Endothelial cell of umbilical vein (primary cell): Measurements from ENCODE around the gene ANKK1. TPM values are rescaled to one million over a fixed set of nuclear protein-coding genes. Genes with fewer than 3 reads are reported as not detected.

Experiments used
- BruUV-seq: library from RNA; stranded (reverse); fragments of 400-500 nt; replicated peaks from 2 replicates; lab custom pipeline; 2021; lab: Mats Ljungman, UMichigan
- CTCF ChIA-PET: fragments of 300-600, 350-600 bp; sonication (Branson Sonifier 250); formaldehyde crosslinking; loops from one replicate; lab custom pipeline; 2021; ENCODE audit warnings: antibody characterized with exemption, inconsistent platforms; lab: Charles Lee
- POLR2A ChIA-PET: fragments of 300-600, 350-600 bp; sonication (Branson Sonifier 250); formaldehyde crosslinking; loops from one replicate; lab custom pipeline; 2021; ENCODE audit warnings: antibody characterized with exemption, inconsistent platforms; lab: Charles Lee
- DNase-seq: peaks from one replicate; pipeline ENCODE4 v3.0.0-alpha.2; 2011; ENCODE audit warnings: low read depth, low spot score
- FAIRE-seq: peaks from 2 replicates; lab custom pipeline; 2011; peaks lifted over from hg19 to GRCh38; lab: Jason Lieb, UNC
- H2AFZ ChIP-seq: 2 replicates; pipeline ENCODE4 v1.6.0; 2012; ENCODE audit warnings: low read depth, low read length, control low read depth, inconsistent platforms
- H3K27ac ChIP-seq: 2 replicates; pipeline ENCODE4 v1.5.1; 2011; ENCODE audit warnings: low read depth, mild to moderate bottlenecking, control low read depth, low read length, moderate library complexity; ENCODE audit not compliant: insufficient read depth
- H3K27me3 ChIP-seq, 2 experiments: 2 replicates each; pipeline versions ENCODE4 v1.6.0 to v1.6.1; 2011; ENCODE audit warnings: low read length in 2 of 2, mixed read lengths in 1 of 2; ENCODE audit not compliant: control insufficient read depth in 2 of 2, insufficient read depth in 2 of 2
- H3K36me3 ChIP-seq, 2 experiments: 2 replicates in 1 of 2; 3 replicates in 1 of 2; pipeline ENCODE4 v1.5.1; 2011; ENCODE audit warnings: low read length in 2 of 2, mild to moderate bottlenecking in 1 of 2, moderate library complexity in 1 of 2; ENCODE audit not compliant: control insufficient read depth in 2 of 2, insufficient read depth in 2 of 2; ENCODE audit errors: extremely low read depth in 1 of 2
- H3K4me1 ChIP-seq: 3 replicates; pipeline ENCODE4 v1.5.1; 2011; ENCODE audit warnings: mild to moderate bottlenecking, low read length; ENCODE audit not compliant: control insufficient read depth, insufficient read depth; ENCODE audit errors: extremely low read depth
- H3K4me2 ChIP-seq: 2 replicates; pipeline ENCODE4 v1.6.1; 2011; ENCODE audit warnings: low read length, control low read depth, mixed read lengths; ENCODE audit not compliant: insufficient read depth
- H3K4me3 ChIP-seq, 3 experiments: fragments of 200-600 bp in 1 of 3; sonication (generic), shearing (Covaris generic) in 1 of 3; replicated peaks in 1 of 3; 2 replicates each; pipeline ENCODE4 v1.5.1; 2011 to 2016; ENCODE audit warnings: control low read depth in 3 of 3, low read length in 3 of 3, mild to moderate bottlenecking in 2 of 3, inconsistent platforms in 1 of 3, low read depth in 1 of 3, moderate library complexity in 1 of 3; ENCODE audit not compliant: insufficient read depth in 1 of 3
- H3K79me2 ChIP-seq: 2 replicates; pipeline ENCODE4 v1.6.0; 2012; ENCODE audit warnings: low read length, inconsistent platforms; ENCODE audit not compliant: control insufficient read depth, insufficient read depth
- H3K9ac ChIP-seq: replicated peaks from 2 replicates; pipeline ENCODE3; 2011; ENCODE audit warnings: low read length, control low read depth; ENCODE audit not compliant: insufficient read depth; ENCODE audit errors: extremely low read depth
- H3K9me1 ChIP-seq: replicated peaks from 3 replicates; pipeline ENCODE4 v1.6.0; 2011; ENCODE audit warnings: mild to moderate bottlenecking, low read length; ENCODE audit not compliant: control insufficient read depth, insufficient read depth; ENCODE audit errors: extremely low read depth
- H3K9me3 ChIP-seq: replicated peaks from 2 replicates; pipeline ENCODE4 v1.5.1; 2012; ENCODE audit warnings: low read length, inconsistent platforms; ENCODE audit not compliant: control insufficient read depth, insufficient read depth
- H4K20me1 ChIP-seq: replicated peaks from 2 replicates; pipeline ENCODE3; 2011; ENCODE audit warnings: mild to moderate bottlenecking, low read length; ENCODE audit not compliant: control insufficient read depth, insufficient read depth; ENCODE audit errors: extremely low read depth
- EZH2 ChIP-seq: IDR thresholded peaks from 2 replicates; pipeline ENCODE4 v1.6.1; 2012; ENCODE audit warnings: borderline replicate concordance, low read depth, mild to moderate bottlenecking, moderate library complexity, low read length, inconsistent platforms; ENCODE audit not compliant: severe bottlenecking
- FOS ChIP-seq: IDR thresholded peaks from 2 replicates; pipeline ENCODE4 v1.6.1; 2011; ENCODE audit warnings: mild to moderate bottlenecking, low read length, moderate library complexity, borderline replicate concordance; ENCODE audit not compliant: insufficient read depth
- GATA2 ChIP-seq: IDR thresholded peaks from 2 replicates; pipeline ENCODE4 v1.7.0; 2011; ENCODE audit warnings: low read depth, mild to moderate bottlenecking, moderate library complexity, mixed read lengths, low read length; ENCODE audit not compliant: insufficient read length, insufficient read depth
- JUN ChIP-seq: IDR thresholded peaks from 2 replicates; pipeline ENCODE4 v1.6.1; 2011; ENCODE audit warnings: borderline replicate concordance, low read depth; ENCODE audit not compliant: insufficient read length, insufficient read depth
- MYC ChIP-seq: IDR thresholded peaks from one replicate; pipeline ENCODE4 v1.6.1; 2011; ENCODE audit warnings: mild to moderate bottlenecking, low read depth, low read length
- POLR2A ChIP-seq: IDR thresholded peaks from 2 replicates; pipeline ENCODE4 v1.6.1; 2012; ENCODE audit warnings: low read depth, mild to moderate bottlenecking, control low read depth, low read length
- POLR2AphosphoS5 ChIP-seq: IDR thresholded peaks from 2 replicates; pipeline ENCODE4 v1.6.1; 2012; ENCODE audit warnings: low read depth, mild to moderate bottlenecking, control low read depth, low read length, moderate library complexity; ENCODE audit not compliant: insufficient read depth
- dilution Hi-C: fragments of 300-500 bp; cut with MboI; formaldehyde crosslinking; loops from one replicate; pipeline ENCODE4 v1.15.0; 2019; ENCODE audit warnings: low sequenced_read_pairs; ENCODE audit not compliant: extremely low pct_ligation_motif_present
- intact Hi-C: fragments of 100-400 bp; cut with micrococcal nuclease; formaldehyde crosslinking; loops from one replicate; pipeline ENCODE4 v1.10.0; 2022
- polyA plus RNA-seq, 4 experiments: library from polyadenylated mRNA; depleted of rRNA in 3 of 4; stranded (reverse) in 3 of 4; unstranded in 1 of 4; fragments of >200 nt; gene quantifications; 2 replicates each; pipeline versions ENCODE4 v1.2.1 to v1.2.3, GENCODE V29; 2011 to 2012; ENCODE audit warnings: missing spikeins in 1 of 4
- total RNA-seq: library from RNA; stranded (reverse); gene quantifications from 2 replicates; pipeline ENCODE4 v1.2.3, GENCODE V29; 2021
- TF ChIP-seq, protein P1 (sequence below): IDR thresholded peaks from 2 replicates; pipeline ENCODE4 v1.6.1; 2011; ENCODE audit not compliant: insufficient read depth, insufficient read length
- TF ChIP-seq, protein P2 (sequence below), 2 donors: IDR thresholded peaks; 1 replicate in 1 of 2; 2 replicates in 1 of 2; pipeline ENCODE4 v1.5.1; 2011; ENCODE audit warnings: low read length in 2 of 2, mild to moderate bottlenecking in 2 of 2, moderate library complexity in 2 of 2, control low read depth in 1 of 2, inconsistent platforms in 1 of 2, low read depth in 1 of 2; ENCODE audit not compliant: insufficient read depth in 1 of 2; ENCODE audit errors: extremely low read depth in 1 of 2

Gene ANKK1
- total and polyA plus RNA-seq, 2 donors (not counting 3 experiments of a cell fraction or from before 2014, with no cell fraction given): not detected

DNA sequence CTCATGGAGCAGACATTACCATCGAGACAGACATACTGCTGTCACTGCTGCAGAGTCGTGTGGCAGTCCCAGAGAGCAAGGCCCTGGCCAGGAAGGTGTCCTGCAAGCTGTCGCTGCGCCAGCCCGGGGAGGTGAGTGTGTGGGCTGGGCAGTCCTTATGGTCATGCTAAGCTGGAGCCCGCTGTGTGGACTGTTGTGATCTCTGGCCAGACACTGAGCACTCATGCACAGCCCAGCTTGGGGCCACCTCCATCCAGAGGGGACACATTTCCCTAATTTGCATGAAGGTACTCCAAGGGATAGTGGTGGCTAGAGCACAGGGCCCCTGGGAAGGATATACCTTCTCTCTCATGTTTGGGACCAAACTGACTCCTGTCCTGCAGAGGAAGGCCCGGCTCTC is 9.6 kb downstream of the ANKK1 start:
- Histone ChIP-seq H3K9me1 (no peaks in the 10 kb centered on the region), H3K27ac (no peak overlapping the region), H3K79me2 (no peaks in the 10 kb centered on the region), H3K9me3 (no peaks in the 10 kb centered on the region), H3K4me3 (no peak overlapping the region), H3K36me3 (no peaks in the 10 kb centered on the region), H3K4me2 (no peak overlapping the region), H3K27me3 (no peaks in the 10 kb centered on the region), H3K4me1 (no peaks in the 10 kb centered on the region), H3K9ac (no peak overlapping the region), H4K20me1 (no peaks in the 10 kb centered on the region), H2AFZ (no peak overlapping the region)
- no peak for FAIRE-seq
- TF ChIP-seq MYC (no peak), EZH2 (no peak), FOS (no peak), JUN (no peak), POLR2AphosphoS5 (no peak), GATA2 (no peak), POLR2A (no peak)
- TF ChIP-seq, protein P1, sequence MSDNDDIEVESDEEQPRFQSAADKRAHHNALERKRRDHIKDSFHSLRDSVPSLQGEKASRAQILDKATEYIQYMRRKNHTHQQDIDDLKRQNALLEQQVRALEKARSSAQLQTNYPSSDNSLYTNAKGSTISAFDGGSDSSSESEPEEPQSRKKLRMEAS: no peak
- TF ChIP-seq, protein P2, sequence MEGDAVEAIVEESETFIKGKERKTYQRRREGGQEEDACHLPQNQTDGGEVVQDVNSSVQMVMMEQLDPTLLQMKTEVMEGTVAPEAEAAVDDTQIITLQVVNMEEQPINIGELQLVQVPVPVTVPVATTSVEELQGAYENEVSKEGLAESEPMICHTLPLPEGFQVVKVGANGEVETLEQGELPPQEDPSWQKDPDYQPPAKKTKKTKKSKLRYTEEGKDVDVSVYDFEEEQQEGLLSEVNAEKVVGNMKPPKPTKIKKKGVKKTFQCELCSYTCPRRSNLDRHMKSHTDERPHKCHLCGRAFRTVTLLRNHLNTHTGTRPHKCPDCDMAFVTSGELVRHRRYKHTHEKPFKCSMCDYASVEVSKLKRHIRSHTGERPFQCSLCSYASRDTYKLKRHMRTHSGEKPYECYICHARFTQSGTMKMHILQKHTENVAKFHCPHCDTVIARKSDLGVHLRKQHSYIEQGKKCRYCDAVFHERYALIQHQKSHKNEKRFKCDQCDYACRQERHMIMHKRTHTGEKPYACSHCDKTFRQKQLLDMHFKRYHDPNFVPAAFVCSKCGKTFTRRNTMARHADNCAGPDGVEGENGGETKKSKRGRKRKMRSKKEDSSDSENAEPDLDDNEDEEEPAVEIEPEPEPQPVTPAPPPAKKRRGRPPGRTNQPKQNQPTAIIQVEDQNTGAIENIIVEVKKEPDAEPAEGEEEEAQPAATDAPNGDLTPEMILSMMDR (IDR thresholded peaks at IDR 0.05; ENCODE audit: extremely low read depth in 1 of 2, insufficient read depth in 1 of 2, low read depth in 1 of 2, low read length in 2 of 2): no peak
- intact Hi-C loops: no loop called here
- CTCF ChIA-PET: no interaction called here
- dilution Hi-C loops: no loop called here
- DNase-seq: no peak
- no TSS peak for BruUV-seq
- POLR2A ChIA-PET: no interaction called here
